GM12801 (cell line): ENCODE measurements around the gene TNS2.

ENCODE experiments used
- CTCF ChIP-seq: IDR thresholded peaks from one replicate; pipeline ENCODE4 v1.5.1; 2011; ENCODE audit warnings: control low read depth; ENCODE audit not compliant: insufficient read length; ENCODE audit errors: extremely low read depth

The TNS2 gene

GRCh38 chr12:53067074-53067992 lies 17.5 kb downstream of the TNS2 start:
- TF ChIP-seq CTCF = no peak

GRCh38 chr12:53067993-53068770 lies 18.3 kb downstream of the TNS2 start:
- no peak for TF ChIP-seq CTCF

GRCh38 chr12:53068811-53069585 lies 19.1 kb downstream of the TNS2 start:
- TF ChIP-seq CTCF = no peak

GRCh38 chr12:53069621-53070410 lies 20.0 kb downstream of the TNS2 start:
- no peak for TF ChIP-seq CTCF

- no peak for TF ChIP-seq CTCF
Observed at GRCh38 chr12:53070877-53071492, 21.1 kb downstream of the TNS2 start.

GRCh38 chr12:53071591-53072551 lies 22.0 kb downstream of the TNS2 start:
- no peak for TF ChIP-seq CTCF
